NB4 (cell line): ENCODE results near the gene TNFRSF1B.
A peak's percentile ranks its signal among the peaks of the same experiment; 100 is the strongest.

Source experiments
- DNase-seq: peaks from one replicate; pipeline ENCODE4 v3.0.0; 2010; ENCODE audit warnings: low read depth
- H3K4me3 ChIP-seq: one replicate; pipeline ENCODE4 v1.5.1; 2011; ENCODE audit warnings: mild to moderate bottlenecking, low read depth, low read length, moderate library complexity
- CTCF ChIP-seq: IDR thresholded peaks from one replicate; pipeline ENCODE4 v1.5.1; 2012; ENCODE audit warnings: low read depth, low read length
- MAX ChIP-seq: IDR thresholded peaks from 2 replicates; pipeline ENCODE4 v1.6.1; 2011; ENCODE audit warnings: low read depth, low read length
- MYC ChIP-seq: IDR thresholded peaks from 2 replicates; pipeline ENCODE4 v1.6.1; 2011; ENCODE audit warnings: low read depth, low read length
- POLR2A ChIP-seq: IDR thresholded peaks from 2 replicates; pipeline ENCODE4 v1.6.1; 2011; ENCODE audit warnings: mild to moderate bottlenecking; ENCODE audit not compliant: insufficient read length; ENCODE audit errors: extremely low read depth

TNFRSF1B gene

GRCh38 chr1:12141163-12141850, 25.5 kb upstream of the TNFRSF1B start:
- no peak for DNase-seq
- no peak overlapping the region for H3K4me3 ChIP-seq
- TF ChIP-seq MAX: no peak
- TF ChIP-seq CTCF: no peak
- TF ChIP-seq MYC: no peak
- TF ChIP-seq POLR2A: no peak

GRCh38 chr1:12142141-12142823, 24.5 kb upstream of the TNFRSF1B start:
- H3K4me3 ChIP-seq: no peak overlapping the region
- no peak for TF ChIP-seq MYC
- TF ChIP-seq POLR2A: no peak
- no peak for TF ChIP-seq CTCF
- TF ChIP-seq MAX: no peak
- DNase-seq: no peak

GRCh38 chr1:12142891-12143630, 23.7 kb upstream of the TNFRSF1B start:
- no peak for DNase-seq
- TF ChIP-seq MYC: no peak
- no peak for TF ChIP-seq MAX
- no peak for TF ChIP-seq CTCF
- no peak for TF ChIP-seq POLR2A
- no peak overlapping the region for H3K4me3 ChIP-seq

- TF ChIP-seq MAX (peak; percentile 89), POLR2A (no peak), CTCF (no peak), MYC (peak; percentile 71)
- no peak overlapping the region for H3K4me3 ChIP-seq
- peak; percentile 49 for DNase-seq
Measured at GRCh38 chr1:12143631-12144155, 23.1 kb upstream of the TNFRSF1B start.

GRCh38 chr1:12144236-12144635, 22.6 kb upstream of the TNFRSF1B start:
- no peak for DNase-seq
- TF ChIP-seq MYC (no peak), POLR2A (no peak), MAX (no peak), CTCF (no peak)
- no peak overlapping the region for H3K4me3 ChIP-seq
